ENCODE data around the gene FHAD1. TPM values are rescaled to one million over a fixed set of nuclear protein-coding genes. Genes with fewer than 3 reads are reported as not detected.
A peak's percentile ranks its signal among the peaks of the same experiment; 100 is the strongest.

The FHAD1 gene
- total and polyA plus RNA-seq, 9 of the 15 experiments (the other 6 are each of a cell fraction or from before 2014, with no cell fraction given): 0.32 to 2.1 (median 1.5) TPM; not detected in 1

- TF ChIP-seq MGA (IDR thresholded peaks at IDR 0.05): peak; percentile 62
- TF ChIP-seq USF2 (CRISPR knock-in tag; IDR thresholded peaks at IDR 0.05): peak; percentile 42; the same call in 1 of the 2 replicates
- no peak for TF ChIP-seq DDX20 (tag; IDR thresholded peaks at IDR 0.05; ENCODE audit: low read depth)
- no peak for TF ChIP-seq WHSC1 (IDR thresholded peaks at IDR 0.05; ENCODE audit: low read length)
- no peak for TF ChIP-seq EWSR1 (IDR thresholded peaks at IDR 0.05; ENCODE audit: borderline replicate concordance, low read depth, partially characterized antibody)
- no peak for TF ChIP-seq NFIC (IDR thresholded peaks at IDR 0.05)
- TF ChIP-seq MEIS2 (IDR thresholded peaks at IDR 0.05; ENCODE audit: partially characterized antibody): no peak
- TF ChIP-seq SIRT6 (IDR thresholded peaks at IDR 0.05; ENCODE audit: low read depth, low read length): no peak
- TF ChIP-seq SNAPC5 (CRISPR knock-in tag; IDR thresholded peaks at IDR 0.05): no peak
Observed at GRCh38 chr1:15380601-15381508, 133.8 kb downstream of the FHAD1 start (continued).

Measured in K562 (cell line).